HUES64 (cell line): ENCODE data around the gene COL4A5.
A peak's percentile ranks its signal among the peaks of the same experiment; 100 is the strongest.

Experiments used
- H3K27ac ChIP-seq: 2 replicates; pipeline ENCODE4 v1.7.0; 2013; ENCODE audit warnings: low read depth, low read length, inconsistent platforms
- H3K27me3 ChIP-seq: 2 replicates; pipeline ENCODE4 v1.6.1; 2013; ENCODE audit warnings: mild to moderate bottlenecking, low read length; ENCODE audit not compliant: insufficient read depth
- H3K36me3 ChIP-seq: 2 replicates; pipeline ENCODE4 v1.6.1; 2013; ENCODE audit warnings: mild to moderate bottlenecking, low read length; ENCODE audit not compliant: insufficient read depth
- H3K4me1 ChIP-seq: 2 replicates; pipeline ENCODE4 v1.6.1; 2013; ENCODE audit warnings: mild to moderate bottlenecking, low read length, moderate library complexity; ENCODE audit not compliant: insufficient read depth
- H3K4me3 ChIP-seq: 2 replicates; pipeline ENCODE4 v1.5.1; 2013; ENCODE audit warnings: mild to moderate bottlenecking, low read length, moderate library complexity
- H3K9ac ChIP-seq: 2 replicates; pipeline ENCODE4 v1.6.1; 2013; ENCODE audit warnings: mild to moderate bottlenecking, low read depth, low read length
- H3K9me3 ChIP-seq: 2 replicates; pipeline ENCODE4 v1.6.1; 2013; ENCODE audit warnings: low read depth, low read length; ENCODE audit not compliant: insufficient read depth
- WGBS: fragments of 150-250, 120-280 bp; methylation state at CpG from one replicate; pipeline ENCODE4 v1.1.7; 2013; ENCODE audit warnings: missing lambda C conversion rate; 5-methylcytosine and 5-hydroxymethylcytosine counted together

Gene COL4A5

GRCh38 chrX:108419401-108419800, 20.2 kb upstream of the COL4A5 start:
- Histone ChIP-seq H3K36me3 (no peaks in the 10 kb centered on the region), H3K4me3 (no peak overlapping the region), H3K9ac (no peak overlapping the region), H3K9me3 (no peaks in the 10 kb centered on the region), H3K27me3 (no peaks in the 10 kb centered on the region), H3K4me1 (peaks cover 14% of the 10 kb centered on the region), H3K27ac (no peak overlapping the region)
- 80% methylated on average over 1 of the region's 1 CpG for WGBS

DNA sequence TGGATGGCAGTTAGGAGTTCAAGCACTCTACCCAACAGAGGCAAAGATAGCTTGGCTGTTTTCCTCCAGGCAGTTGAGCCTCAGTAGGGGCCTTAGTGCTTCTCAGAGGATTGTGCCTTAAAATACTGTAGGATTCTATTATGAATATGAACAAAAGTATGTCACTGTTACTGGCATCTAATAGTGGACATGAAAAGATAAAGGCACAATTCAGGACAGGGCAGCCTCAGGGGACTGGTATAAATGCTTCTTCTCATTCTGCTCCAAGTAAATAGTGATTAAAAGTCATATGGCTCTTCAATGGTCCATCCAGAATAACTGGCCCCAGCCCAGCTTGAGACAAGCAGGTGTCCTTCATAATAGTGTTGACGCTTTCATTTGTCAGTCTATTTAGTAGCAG, 19.2 kb upstream of the COL4A5 start:
- H3K36me3 ChIP-seq, result no peaks in the 10 kb centered on the region
- H3K9me3 ChIP-seq, result no peaks in the 10 kb centered on the region
- 96% methylated on average over 1 of the region's 1 CpG for WGBS
- H3K4me1 ChIP-seq, result peaks cover 14% of the 10 kb centered on the region
- H3K27me3 ChIP-seq, result no peaks in the 10 kb centered on the region
- H3K27ac ChIP-seq, result no peak overlapping the region
- H3K9ac ChIP-seq, result no peak overlapping the region
- H3K4me3 ChIP-seq, result no peak overlapping the region

- no peaks in the 10 kb centered on the region for H3K27me3 ChIP-seq
- no peaks in the 10 kb centered on the region for H3K9me3 ChIP-seq
- WGBS, result 14% methylated on average over 1 of the region's 1 CpG
- H3K4me1 ChIP-seq, result peaks cover 11% of the 10 kb centered on the region
- H3K27ac ChIP-seq, result no peak overlapping the region
- no peaks in the 10 kb centered on the region for H3K36me3 ChIP-seq
- no peak overlapping the region for H3K4me3 ChIP-seq
- no peak overlapping the region for H3K9ac ChIP-seq
Measured at GRCh38 chrX:108426262-108426661, 13.4 kb upstream of the COL4A5 start.

DNA sequence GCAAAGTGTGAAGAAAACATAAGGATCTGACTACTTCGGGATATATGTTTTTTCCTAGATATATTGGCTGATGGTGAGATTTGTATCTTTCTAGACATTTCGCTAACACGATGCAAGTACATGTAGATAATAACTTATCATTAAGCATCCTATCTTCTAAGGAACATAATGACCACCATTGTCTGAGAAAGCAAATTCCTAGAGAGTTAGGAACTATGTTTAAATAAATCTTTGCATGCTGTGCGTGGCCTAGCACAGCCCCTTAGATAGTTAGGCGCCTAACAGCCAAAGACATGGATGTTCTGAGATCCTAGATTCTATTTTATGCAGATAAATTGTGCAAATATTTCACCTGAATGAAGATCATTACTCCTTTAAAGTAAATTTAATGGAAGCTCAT, 4.4 kb upstream of the COL4A5 start:
- peaks cover 9% of the 10 kb centered on the region for H3K27me3 ChIP-seq
- no peak overlapping the region for H3K9ac ChIP-seq
- no peaks in the 10 kb centered on the region for H3K9me3 ChIP-seq
- peaks cover 10% of the 10 kb centered on the region; the same call in 1 of the 2 replicates for H3K4me1 ChIP-seq
- no peak overlapping the region for H3K27ac ChIP-seq
- WGBS, result 87% methylated on average over 3 of the region's 5 CpGs
- H3K4me3 ChIP-seq, result peak overlapping the region; percentile 16; the same call in 1 of the 2 replicates
- H3K36me3 ChIP-seq, result no peaks in the 10 kb centered on the region

DNA sequence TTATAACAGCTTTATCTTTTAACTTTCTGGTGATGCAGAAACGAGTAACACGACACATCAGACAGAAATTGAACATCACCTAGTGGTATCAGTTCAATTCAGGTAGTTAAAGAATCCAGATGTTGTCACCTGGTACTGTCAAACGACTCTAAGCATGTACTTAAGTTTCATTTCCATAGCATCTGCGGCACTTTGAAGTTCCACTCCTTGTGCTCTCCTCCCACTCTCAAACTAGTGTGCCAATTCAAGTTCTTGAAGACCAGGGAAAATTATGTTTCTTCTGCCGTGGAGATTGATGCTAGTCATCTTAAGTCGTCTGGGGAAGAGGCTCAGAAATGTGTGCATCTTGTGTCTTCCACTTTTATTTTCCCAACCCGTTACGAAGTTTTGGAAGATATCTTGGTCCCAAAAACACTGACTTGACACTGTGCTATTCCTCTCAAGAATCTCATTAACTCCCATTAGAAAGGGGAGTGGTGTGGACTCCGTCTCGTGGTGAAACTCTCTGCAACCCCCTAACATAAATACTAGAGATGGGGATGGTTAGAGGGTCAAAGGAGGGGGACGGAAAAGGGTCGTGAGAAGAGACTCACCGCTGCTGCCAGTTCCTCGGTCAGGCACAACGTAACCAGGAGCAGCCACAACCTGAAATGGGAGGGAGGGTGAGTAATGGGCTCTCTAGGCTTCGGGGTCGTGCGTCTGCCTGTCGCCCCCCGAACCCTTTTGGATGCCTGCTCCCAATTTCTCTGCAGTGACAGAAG, 2.1 kb upstream of the COL4A5 start:
- WGBS, result 15% methylated on average over 17 of the region's 20 CpGs
- no peak overlapping the region for H3K27ac ChIP-seq
- H3K9me3 ChIP-seq, result no peaks in the 10 kb centered on the region
- no peaks in the 10 kb centered on the region for H3K36me3 ChIP-seq
- H3K27me3 ChIP-seq, result peaks cover 9% of the 10 kb centered on the region
- peak overlapping the region; percentile 91 for H3K4me3 ChIP-seq
- H3K4me1 ChIP-seq, result peaks cover 22% of the 10 kb centered on the region; the same call in 1 of the 2 replicates
- peak overlapping the region; percentile 66 for H3K9ac ChIP-seq

DNA sequence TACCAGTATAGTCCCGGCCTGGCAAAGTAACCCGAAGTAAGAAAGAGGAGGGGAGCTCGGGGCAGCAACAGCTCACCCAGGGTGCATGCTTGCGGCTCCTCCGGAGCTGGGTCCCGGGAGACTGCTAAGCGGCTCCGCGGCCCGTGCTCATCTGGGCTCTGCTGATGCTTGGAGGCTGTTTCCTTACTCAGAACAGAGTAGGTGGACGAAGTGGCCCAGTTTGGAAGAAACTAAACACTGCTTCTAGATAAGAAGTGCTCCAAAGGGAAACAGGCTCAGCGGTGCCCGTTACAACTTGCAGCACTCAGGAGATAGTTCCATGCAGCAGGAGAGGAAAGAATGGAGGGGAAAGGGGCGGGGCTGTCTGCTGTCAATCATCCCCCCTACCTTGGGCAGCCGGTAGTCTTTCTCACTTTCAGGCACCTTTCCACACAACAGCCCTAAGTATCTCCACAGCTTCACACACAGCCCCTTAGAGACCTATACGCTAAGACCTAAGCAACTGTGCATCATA, 1.5 kb upstream of the COL4A5 start, which contains the start of gene COL4A6:
COL4A6 (minus strand) TSS at position 313 of the 514 bp plus-strand sequence; CDS start at position 87, 226 bp downstream.
- Histone ChIP-seq H3K27ac (no peak within 1 kb of the TSS; the same call in 1 of the 2 replicates), H3K9me3 (no peaks in the 10 kb centered on the region), H3K4me3 (peak within 1 kb of the TSS; percentile 94), H3K4me1 (peaks cover 22% of the 10 kb centered on the region; the same call in 1 of the 2 replicates), H3K9ac (peak within 1 kb of the TSS; percentile 86), H3K27me3 (peaks cover 9% of the 10 kb centered on the region), H3K36me3 (no peaks in the 10 kb centered on the region)
- 2% methylated on average over 16 of the region's 16 CpGs for WGBS

- peak overlapping the region; percentile 87 for H3K27ac ChIP-seq
- peaks cover 5% of the 10 kb centered on the region for H3K36me3 ChIP-seq
- peaks cover 22% of the 10 kb centered on the region; the same call in 1 of the 2 replicates for H3K4me1 ChIP-seq
- peak overlapping the region; percentile 94 for H3K4me3 ChIP-seq
- peaks cover 9% of the 10 kb centered on the region for H3K27me3 ChIP-seq
- WGBS, result under 1% methylated on average over 15 of the region's 25 CpGs
- peak overlapping the region; percentile 86 for H3K9ac ChIP-seq
- no peaks in the 10 kb centered on the region for H3K9me3 ChIP-seq
Measured at GRCh38 chrX:108439961-108440696, 491 bp downstream of the COL4A5 start.

- Histone ChIP-seq H3K27me3 (no peaks in the 10 kb centered on the region), H3K4me3 (peak overlapping the region; percentile 94; the same call in 1 of the 2 replicates), H3K4me1 (peaks cover 26% of the 10 kb centered on the region; the same call in 1 of the 2 replicates), H3K9me3 (no peaks in the 10 kb centered on the region), H3K27ac (no peak overlapping the region), H3K9ac (no peak overlapping the region), H3K36me3 (peaks cover 5% of the 10 kb centered on the region)
- 60% methylated on average over 1 of the region's 2 CpGs for WGBS
Measured at GRCh38 chrX:108442901-108443464, 3.3 kb downstream of the COL4A5 start.

DNA sequence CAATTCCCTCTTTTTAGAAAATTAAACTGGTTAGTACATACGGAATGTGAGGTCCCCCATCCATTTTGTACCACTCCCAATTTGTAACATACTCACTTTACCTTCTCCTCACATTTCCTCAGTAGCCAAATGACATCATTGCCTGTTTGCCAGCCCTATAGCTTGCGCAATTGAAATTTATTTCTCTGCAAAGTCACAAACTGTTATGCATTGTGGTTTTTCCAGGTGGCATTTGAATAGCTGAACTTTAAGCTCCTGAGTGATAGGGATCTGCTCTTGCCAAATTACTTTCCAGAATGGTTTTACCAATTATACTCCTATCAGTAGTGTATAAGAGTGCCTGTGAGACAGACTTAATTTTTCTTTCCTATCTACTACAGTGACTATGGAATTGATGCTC, 7.7 kb downstream of the COL4A5 start:
- H3K27ac ChIP-seq, result no peak overlapping the region
- no peaks in the 10 kb centered on the region for H3K9me3 ChIP-seq
- no peak overlapping the region for H3K9ac ChIP-seq
- H3K4me1 ChIP-seq, result peaks cover 4% of the 10 kb centered on the region; the same call in 1 of the 2 replicates
- H3K27me3 ChIP-seq, result no peaks in the 10 kb centered on the region
- no peak overlapping the region for H3K4me3 ChIP-seq
- 77% methylated on average over 2 of the region's 2 CpGs for WGBS
- H3K36me3 ChIP-seq, result peaks cover 5% of the 10 kb centered on the region

GRCh38 chrX:108453841-108454240, 14.2 kb downstream of the COL4A5 start:
- WGBS, result 93% methylated on average over 1 of the region's 3 CpGs
- no peaks in the 10 kb centered on the region for H3K27me3 ChIP-seq

More at GRCh38 chrX:108453841-108454240, 14.2 kb downstream of the COL4A5 start:
- H3K9ac ChIP-seq, result no peak overlapping the region
- no peaks in the 10 kb centered on the region for H3K36me3 ChIP-seq
- H3K9me3 ChIP-seq, result no peaks in the 10 kb centered on the region
- H3K27ac ChIP-seq, result no peak overlapping the region
- no peak overlapping the region for H3K4me3 ChIP-seq
- no peaks in the 10 kb centered on the region for H3K4me1 ChIP-seq
